Measurements from ENCODE around the gene SPATS2L.

The SPATS2L gene

GRCh38 chr2:200422532-200423261, 116.2 kb downstream of the SPATS2L start:
- no peak overlapping the region for H3K4me3 ChIP-seq (ENCODE audit: low read depth, low read length)
- DNase-seq (ENCODE audit: low read depth), result no peak
- TF ChIP-seq CTCF (IDR thresholded peaks at IDR 0.05; ENCODE audit: low read depth, low read length, missing control alignments), result peak; percentile 17
- in situ Hi-C loops (cut with HindIII; ENCODE audit: low sequenced_read_pairs), result no loop called here

- TF ChIP-seq CTCF (IDR thresholded peaks at IDR 0.05; ENCODE audit: low read depth, low read length, missing control alignments), result no peak
- no peak for DNase-seq (ENCODE audit: low read depth)
- in situ Hi-C loops (cut with HindIII; ENCODE audit: low sequenced_read_pairs), result no loop called here
- no peak overlapping the region for H3K4me3 ChIP-seq (ENCODE audit: low read depth, low read length)
These were observed 117.0 kb downstream of the SPATS2L start for GRCh38 chr2:200423541-200423940.

GRCh38 chr2:200425026-200425821, 118.7 kb downstream of the SPATS2L start:
- in situ Hi-C loops (cut with HindIII; ENCODE audit: low sequenced_read_pairs), result no loop called here
- no peak overlapping the region for H3K4me3 ChIP-seq (ENCODE audit: low read depth, low read length)
- TF ChIP-seq CTCF (IDR thresholded peaks at IDR 0.05; ENCODE audit: low read depth, low read length, missing control alignments), result no peak
- no peak for DNase-seq (ENCODE audit: low read depth)

- in situ Hi-C loops (cut with HindIII; ENCODE audit: low sequenced_read_pairs), result no loop called here
- DNase-seq (ENCODE audit: low read depth), result no peak
- no peak overlapping the region for H3K4me3 ChIP-seq (ENCODE audit: low read depth, low read length)
- no peak for TF ChIP-seq CTCF (IDR thresholded peaks at IDR 0.05; ENCODE audit: low read depth, low read length, missing control alignments)
These were observed 120.3 kb downstream of the SPATS2L start for GRCh38 chr2:200426754-200427153.

- no peak for DNase-seq (ENCODE audit: low read depth)
- no peak for TF ChIP-seq CTCF (IDR thresholded peaks at IDR 0.05; ENCODE audit: low read depth, low read length, missing control alignments)
- H3K4me3 ChIP-seq (ENCODE audit: low read depth, low read length), result no peak overlapping the region
- in situ Hi-C loops (cut with HindIII; ENCODE audit: low sequenced_read_pairs), result no loop called here
These were observed 122.6 kb downstream of the SPATS2L start for GRCh38 chr2:200428961-200429665.

GRCh38 chr2:200430017-200430416, 123.5 kb downstream of the SPATS2L start:
- DNase-seq (ENCODE audit: low read depth), result no peak
- no peak for TF ChIP-seq CTCF (IDR thresholded peaks at IDR 0.05; ENCODE audit: low read depth, low read length, missing control alignments)
- no peak overlapping the region for H3K4me3 ChIP-seq (ENCODE audit: low read depth, low read length)
- in situ Hi-C loops (cut with HindIII; ENCODE audit: low sequenced_read_pairs), result no loop called here

All from astrocyte of the cerebellum (primary cell).